HepG2 (cell line): ENCODE data around the gene ZNF331. TPM values are rescaled to one million over a fixed set of nuclear protein-coding genes. Genes with fewer than 3 reads are reported as not detected.

Experiments
- CBX5 ChIP-seq: sonication (generic); formaldehyde crosslinking; IDR thresholded peaks from 2 replicates; pipeline ENCODE4 v1.4.0; 2020; ENCODE audit warnings: missing genetic modification reagents, borderline replicate concordance
- ELF4 ChIP-seq: sonication (generic); formaldehyde crosslinking; IDR thresholded peaks from 2 replicates; pipeline ENCODE4 v1.5.0; 2020; ENCODE audit warnings: missing genetic modification reagents, mild to moderate bottlenecking, moderate library complexity, borderline replicate concordance
- ERF ChIP-seq: IDR thresholded peaks from 2 replicates; pipeline ENCODE4 v1.6.1; 2018; ENCODE audit warnings: missing biosample characterization, missing genetic modification reagents
- ESRRA ChIP-seq: sonication (generic); formaldehyde crosslinking; IDR thresholded peaks from 2 replicates; pipeline ENCODE4 v1.5.1; 2020; ENCODE audit warnings: mild to moderate bottlenecking, low read depth, missing genetic modification reagents
- FOSL2 ChIP-seq: sonication (generic); formaldehyde crosslinking; IDR thresholded peaks from 2 replicates; pipeline ENCODE4 v1.4.0; 2020; ENCODE audit warnings: missing genetic modification reagents
- HNF4A ChIP-seq: sonication (generic); formaldehyde crosslinking; IDR thresholded peaks from 2 replicates; pipeline ENCODE4 v1.4.0; 2020; ENCODE audit warnings: missing genetic modification reagents
- HOXA3 ChIP-seq: sonication (generic); formaldehyde crosslinking; IDR thresholded peaks from 2 replicates; pipeline ENCODE4 v1.5.0; 2020; ENCODE audit warnings: missing genetic modification reagents
- MIER2 ChIP-seq: IDR thresholded peaks from 2 replicates; pipeline ENCODE4 v1.6.1; 2016; ENCODE audit warnings: missing biosample characterization, missing genetic modification reagents
- NPAS2 ChIP-seq: sonication (generic); formaldehyde crosslinking; IDR thresholded peaks from 2 replicates; pipeline ENCODE4 v1.8.0; 2022; ENCODE audit warnings: mild to moderate bottlenecking, missing genetic modification reagents, borderline replicate concordance
- NR3C1 ChIP-seq: sonication (generic); formaldehyde crosslinking; IDR thresholded peaks from 2 replicates; pipeline ENCODE4 v1.4.0; 2020; ENCODE audit warnings: missing genetic modification reagents
- POLR2A ChIP-seq, 2 experiments: IDR thresholded peaks; 2 replicates each; pipeline ENCODE4 v1.6.1; 2011; ENCODE audit warnings: low read depth in 2 of 2, low read length in 2 of 2, mild to moderate bottlenecking in 1 of 2, moderate library complexity in 1 of 2; ENCODE audit not compliant: insufficient read depth in 1 of 2
- PTBP1 ChIP-seq: fragments of 200-400 bp; formaldehyde crosslinking; IDR thresholded peaks from 2 replicates; pipeline ENCODE4 v1.6.1; 2018; ENCODE audit warnings: low read length, low read depth; ENCODE audit not compliant: poor library complexity, severe bottlenecking
- RFXAP ChIP-seq: sonication (generic); formaldehyde crosslinking; IDR thresholded peaks from 2 replicates; pipeline ENCODE4 v1.4.0; 2020; ENCODE audit warnings: missing genetic modification reagents, borderline replicate concordance
- SALL2 ChIP-seq: sonication (generic); formaldehyde crosslinking; IDR thresholded peaks from 2 replicates; pipeline ENCODE4 v1.8.1; 2023; ENCODE audit warnings: mild to moderate bottlenecking, missing genetic modification reagents, inconsistent platforms
- TAF1 ChIP-seq: sonication (generic); formaldehyde crosslinking; IDR thresholded peaks from 2 replicates; pipeline ENCODE4 v1.4.0; 2020; ENCODE audit warnings: missing genetic modification reagents
- ZBTB38 ChIP-seq: sonication (generic); formaldehyde crosslinking; IDR thresholded peaks from 2 replicates; pipeline ENCODE4 v1.5.1; 2020; ENCODE audit warnings: mild to moderate bottlenecking, missing genetic modification reagents
- ZNF12 ChIP-seq: sonication (generic); formaldehyde crosslinking; IDR thresholded peaks from 2 replicates; pipeline ENCODE4 v1.5.0; 2020; ENCODE audit warnings: missing genetic modification reagents
- ZNF451 ChIP-seq: sonication (generic); formaldehyde crosslinking; IDR thresholded peaks from 2 replicates; pipeline ENCODE4 v1.5.0; 2020; ENCODE audit warnings: mild to moderate bottlenecking, missing genetic modification reagents
- ZNF468 ChIP-seq: sonication (generic); formaldehyde crosslinking; IDR thresholded peaks from 2 replicates; pipeline ENCODE4 v1.8.0; 2022; ENCODE audit warnings: mild to moderate bottlenecking, moderate library complexity, missing genetic modification reagents
- ZNF564 ChIP-seq: sonication (generic); formaldehyde crosslinking; IDR thresholded peaks from 2 replicates; pipeline ENCODE4 v1.8.1; 2023; ENCODE audit warnings: mild to moderate bottlenecking, missing genetic modification reagents
- ZNF670 ChIP-seq: sonication (generic); formaldehyde crosslinking; IDR thresholded peaks from 2 replicates; pipeline ENCODE4 v1.8.0; 2022; ENCODE audit warnings: mild to moderate bottlenecking, missing genetic modification reagents, borderline replicate concordance
- ZNF737 ChIP-seq: sonication (generic); formaldehyde crosslinking; IDR thresholded peaks from 2 replicates; pipeline ENCODE4 v1.5.0; 2020; ENCODE audit warnings: missing genetic modification reagents, mild to moderate bottlenecking, borderline replicate concordance
- ZNF776 ChIP-seq: sonication (generic); formaldehyde crosslinking; IDR thresholded peaks from 2 replicates; pipeline ENCODE4 v1.4.0; 2020; ENCODE audit warnings: mild to moderate bottlenecking, missing genetic modification reagents
- ZNF777 ChIP-seq: sonication (generic); formaldehyde crosslinking; IDR thresholded peaks from 2 replicates; pipeline ENCODE4 v1.4.0; 2020; ENCODE audit warnings: missing genetic modification reagents
- ZNF879 ChIP-seq: sonication (generic); formaldehyde crosslinking; IDR thresholded peaks from 2 replicates; pipeline ENCODE4 v1.8.1; 2023; ENCODE audit warnings: missing genetic modification reagents
- ZNF891 ChIP-seq: sonication (generic); formaldehyde crosslinking; IDR thresholded peaks from 2 replicates; pipeline ENCODE4 v1.5.0; 2020; ENCODE audit warnings: mild to moderate bottlenecking, missing genetic modification reagents
- polyA plus RNA-seq, 8 experiments: library from polyadenylated mRNA; depleted of rRNA in 3 of 8; stranded (reverse) in 7 of 8; unstranded in 1 of 8; fragments of >200 nt; fragmentation: Illumina TruSeq in 4 of 8; extraction: Trizol in 4 of 8; gene quantifications; 2 replicates each; pipeline versions ENCODE4 v1.2.1 to v1.2.3, GENCODE V29; 2011 to 2016; ENCODE audit warnings: low read depth in 4 of 8, missing spikeins in 1 of 8, mixed read lengths in 1 of 8; ENCODE audit not compliant: insufficient read depth in 1 of 8
- total RNA-seq, 5 experiments: library from RNA; depleted of rRNA; stranded (reverse); fragments of >200 nt; fragmentation: Illumina TruSeq; extraction: Trizol; gene quantifications; 2 replicates each; pipeline ENCODE4 v1.2.3, GENCODE V29; 2016; ENCODE audit warnings: low read depth in 1 of 5
- TF ChIP-seq, protein P1 (sequence below): sonication (generic); formaldehyde crosslinking; conservative IDR thresholded peaks from 2 replicates; pipeline ENCODE4 v1.4.0; 2020; ENCODE audit warnings: missing genetic modification reagents
- TF ChIP-seq, protein P2 (sequence below): sonication (generic); formaldehyde crosslinking; IDR thresholded peaks from 2 replicates; pipeline ENCODE4 v1.4.0; 2020; ENCODE audit warnings: mild to moderate bottlenecking, missing genetic modification reagents

The ZNF331 gene
- total and polyA plus RNA-seq, 2 of the 13 experiments (the other 11 are each of a cell fraction or from before 2014, with no cell fraction given) = 8.2 to 13.3 TPM

DNA sequence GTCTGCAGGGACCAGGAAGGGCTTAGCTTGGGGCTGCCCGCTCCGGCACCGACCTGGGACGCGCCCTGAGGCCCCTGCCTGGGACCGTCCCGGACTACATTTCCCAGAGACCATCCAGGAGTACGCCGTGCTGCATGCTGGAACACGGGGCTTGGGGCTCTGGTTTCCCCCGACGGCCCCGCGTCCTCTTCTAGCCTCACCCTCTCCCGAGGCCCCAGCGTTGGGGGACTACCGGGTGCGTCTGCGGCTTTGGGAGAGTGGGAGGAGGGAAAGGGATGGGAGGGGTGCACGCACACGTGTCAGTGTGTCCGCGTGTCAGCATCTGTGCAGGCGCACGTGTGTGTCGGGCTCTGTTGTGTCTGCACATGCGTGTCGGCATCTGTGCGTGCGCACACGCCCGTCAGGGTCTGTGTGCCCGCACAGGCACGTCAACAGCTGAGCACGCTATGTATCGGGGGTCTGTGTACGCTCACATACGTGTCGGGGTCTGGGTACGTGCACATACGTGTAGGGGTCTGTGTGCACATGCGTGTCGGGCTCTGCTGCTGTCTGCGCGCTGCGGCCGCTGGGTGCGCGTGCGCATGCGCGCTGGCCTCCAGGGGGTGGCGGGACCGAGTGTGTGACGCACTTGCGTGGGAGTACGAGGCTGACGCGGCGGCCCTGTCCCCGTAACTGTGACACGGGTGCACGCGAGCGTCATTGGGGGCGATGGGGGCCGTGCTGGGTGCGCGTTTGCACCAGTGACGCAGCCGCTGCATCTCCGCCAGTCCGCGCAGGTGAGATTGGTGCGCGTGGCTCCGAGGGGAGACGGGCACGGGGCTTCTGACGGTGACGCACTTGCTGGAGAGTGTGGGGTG lies at the start of gene ZNF331 (continued):
- TF ChIP-seq ERF (CRISPR knock-in tag) (no peak), ZNF670 (CRISPR knock-in tag) (peak; percentile 77; the same call in 1 of the 2 replicates), ZNF777 (CRISPR knock-in tag) (peak; percentile 93), SALL2 (CRISPR knock-in tag) (0 out of 2 replicates have a peak, but pooled peaks have one; percentile 66), POLR2A (IDR thresholded peaks at IDR 0.05; ENCODE audit: insufficient read depth in 1 of 2, low read depth in 2 of 2, low read length in 2 of 2) (peak; percentile 51 to 66; a peak in 2 of 4 replicates), ZBTB38 (peak; percentile 28; the same call in 1 of the 2 replicates), FOSL2 (CRISPR knock-in tag) (peak; percentile 29; the same call in 1 of the 2 replicates), PTBP1 (no peak), HNF4A (CRISPR knock-in tag) (no peak), NR3C1 (CRISPR knock-in tag) (no peak), ZNF12 (CRISPR knock-in tag) (no peak), TAF1 (CRISPR knock-in tag) (peak; percentile 54), ZNF879 (peak; percentile 93), ZNF737 (CRISPR knock-in tag) (no peak), ESRRA (CRISPR knock-in tag) (0 out of 2 replicates have a peak, but pooled peaks have one; percentile 17), ELF4 (no peak), NPAS2 (no peak), ZNF891 (peak; percentile 58; the same call in 1 of the 2 replicates), ZNF451 (CRISPR knock-in tag) (no peak), RFXAP (CRISPR knock-in tag) (no peak; the same call in 1 of the 2 replicates), CBX5 (CRISPR knock-in tag) (0 out of 2 replicates have a peak, but pooled peaks have one; percentile 1), MIER2 (CRISPR knock-in tag) (no peak), ZNF564 (CRISPR knock-in tag) (peak; percentile 46; the same call in 1 of the 2 replicates), ZNF468 (CRISPR knock-in tag) (peak; percentile 75; the same call in 1 of the 2 replicates), HOXA3 (CRISPR knock-in tag) (peak; percentile 76), ZNF776 (peak; percentile 68; the same call in 1 of the 2 replicates)
- TF ChIP-seq, protein P1, sequence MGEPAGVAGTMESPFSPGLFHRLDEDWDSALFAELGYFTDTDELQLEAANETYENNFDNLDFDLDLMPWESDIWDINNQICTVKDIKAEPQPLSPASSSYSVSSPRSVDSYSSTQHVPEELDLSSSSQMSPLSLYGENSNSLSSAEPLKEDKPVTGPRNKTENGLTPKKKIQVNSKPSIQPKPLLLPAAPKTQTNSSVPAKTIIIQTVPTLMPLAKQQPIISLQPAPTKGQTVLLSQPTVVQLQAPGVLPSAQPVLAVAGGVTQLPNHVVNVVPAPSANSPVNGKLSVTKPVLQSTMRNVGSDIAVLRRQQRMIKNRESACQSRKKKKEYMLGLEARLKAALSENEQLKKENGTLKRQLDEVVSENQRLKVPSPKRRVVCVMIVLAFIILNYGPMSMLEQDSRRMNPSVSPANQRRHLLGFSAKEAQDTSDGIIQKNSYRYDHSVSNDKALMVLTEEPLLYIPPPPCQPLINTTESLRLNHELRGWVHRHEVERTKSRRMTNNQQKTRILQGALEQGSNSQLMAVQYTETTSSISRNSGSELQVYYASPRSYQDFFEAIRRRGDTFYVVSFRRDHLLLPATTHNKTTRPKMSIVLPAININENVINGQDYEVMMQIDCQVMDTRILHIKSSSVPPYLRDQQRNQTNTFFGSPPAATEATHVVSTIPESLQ (CRISPR knock-in tag) = no peak
- TF ChIP-seq, protein P2, sequence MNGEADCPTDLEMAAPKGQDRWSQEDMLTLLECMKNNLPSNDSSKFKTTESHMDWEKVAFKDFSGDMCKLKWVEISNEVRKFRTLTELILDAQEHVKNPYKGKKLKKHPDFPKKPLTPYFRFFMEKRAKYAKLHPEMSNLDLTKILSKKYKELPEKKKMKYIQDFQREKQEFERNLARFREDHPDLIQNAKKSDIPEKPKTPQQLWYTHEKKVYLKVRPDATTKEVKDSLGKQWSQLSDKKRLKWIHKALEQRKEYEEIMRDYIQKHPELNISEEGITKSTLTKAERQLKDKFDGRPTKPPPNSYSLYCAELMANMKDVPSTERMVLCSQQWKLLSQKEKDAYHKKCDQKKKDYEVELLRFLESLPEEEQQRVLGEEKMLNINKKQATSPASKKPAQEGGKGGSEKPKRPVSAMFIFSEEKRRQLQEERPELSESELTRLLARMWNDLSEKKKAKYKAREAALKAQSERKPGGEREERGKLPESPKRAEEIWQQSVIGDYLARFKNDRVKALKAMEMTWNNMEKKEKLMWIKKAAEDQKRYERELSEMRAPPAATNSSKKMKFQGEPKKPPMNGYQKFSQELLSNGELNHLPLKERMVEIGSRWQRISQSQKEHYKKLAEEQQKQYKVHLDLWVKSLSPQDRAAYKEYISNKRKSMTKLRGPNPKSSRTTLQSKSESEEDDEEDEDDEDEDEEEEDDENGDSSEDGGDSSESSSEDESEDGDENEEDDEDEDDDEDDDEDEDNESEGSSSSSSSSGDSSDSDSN (CRISPR knock-in tag) = peak; percentile 46
